HG02884 (cell line): Measurements from ENCODE around the gene CCDC144A.
"Not testable (repeated sequence)": the region's sequence is repeated elsewhere in the genome, so short reads cannot be mapped to it uniquely, and the experiment has no call there.

Experiments used
- ATAC-seq: cut with Tn5 transposase; IDR thresholded peaks from one replicate; pipeline ENCODE4 v1.9.1; 2021; ENCODE audit warnings: mild to moderate bottlenecking, moderate library complexity; ENCODE audit not compliant: unreplicated experiment

The CCDC144A gene

GRCh38 chr17:16818821-16819683, 129.0 kb downstream of the CCDC144A start:
- ATAC-seq = no peak

- no peak for ATAC-seq
These were observed 130.3 kb downstream of the CCDC144A start for GRCh38 chr17:16820161-16820877.

- ATAC-seq = no peak
These were observed 131.0 kb downstream of the CCDC144A start for GRCh38 chr17:16820979-16821543.

GRCh38 chr17:16822133-16822532, 132.1 kb downstream of the CCDC144A start:
- ATAC-seq = not testable (repeated sequence)

- not testable (repeated sequence) for ATAC-seq
These were observed 133.8 kb downstream of the CCDC144A start for GRCh38 chr17:16823768-16824406.
